ENCODE results near the gene DR1.

- TF ChIP-seq CTCF (IDR thresholded peaks at IDR 0.05): no peak
- TF ChIP-seq POLR2A (IDR thresholded peaks at IDR 0.05): no peak
- TF ChIP-seq POLR2AphosphoS5 (IDR thresholded peaks at IDR 0.05): no peak
- TF ChIP-seq EP300 (IDR thresholded peaks at IDR 0.05; ENCODE audit: low read depth): no peak
These were observed 22.4 kb upstream of the DR1 start for GRCh38 chr1:93323185-93323820.

All from transverse colon (tissue), 4 donors.